H1 (cell line): ENCODE data around the gene RIT2. TPM values are rescaled to one million over a fixed set of nuclear protein-coding genes. Genes with fewer than 3 reads are reported as not detected.

Experiments
- CTCF ChIA-PET: fragments of 300-600 bp; sonication (Branson Sonifier 250); formaldehyde crosslinking; loops from one replicate; lab custom pipeline; 2021; ENCODE audit not compliant: partially characterized antibody; lab: Charles Lee
- POLR2A ChIA-PET: fragments of 300-600 bp; sonication (Branson Sonifier 250); formaldehyde crosslinking; loops from one replicate; lab custom pipeline; 2021; ENCODE audit warnings: inconsistent platforms; ENCODE audit not compliant: partially characterized antibody; lab: Charles Lee
- DNase-seq, 2 experiments: peaks; one replicate each; pipeline versions ENCODE4 v3.0.0 to v3.0.0-alpha.2; 2010 to 2022; ENCODE audit warnings: low spot score in 2 of 2, low read depth in 1 of 2, mixed read lengths in 1 of 2
- FAIRE-seq: peaks from 2 replicates; lab custom pipeline; 2011; peaks lifted over from hg19 to GRCh38; lab: Jason Lieb, UNC
- H2AFZ ChIP-seq: 2 replicates; pipeline ENCODE4 v1.8.1; 2012; ENCODE audit warnings: low read length, inconsistent platforms
- H2AK5ac ChIP-seq: 2 replicates; pipeline ENCODE4 v1.6.1; 2013; ENCODE audit warnings: low read depth, low read length
- H2BK120ac ChIP-seq: replicated peaks from 2 replicates; pipeline ENCODE3; 2013; ENCODE audit warnings: low read depth, low read length, inconsistent platforms
- H2BK12ac ChIP-seq: 2 replicates; pipeline ENCODE4 v1.6.1; 2013; ENCODE audit warnings: low read depth, low read length
- H2BK15ac ChIP-seq: 2 replicates; pipeline ENCODE4 v1.6.1; 2013; ENCODE audit warnings: low read length
- H2BK20ac ChIP-seq: 2 replicates; pipeline ENCODE4 v1.6.1; 2013; ENCODE audit warnings: low read length
- H2BK5ac ChIP-seq: 2 replicates; pipeline ENCODE4 v1.6.1; 2013; ENCODE audit warnings: low read depth, low read length
- H3K14ac ChIP-seq: 2 replicates; pipeline ENCODE4 v1.6.1; 2013; ENCODE audit warnings: inconsistent platforms; ENCODE audit not compliant: insufficient read length
- H3K18ac ChIP-seq: 2 replicates; pipeline ENCODE4 v1.6.1; 2013; ENCODE audit warnings: low read length; ENCODE audit errors: extremely low read depth
- H3K23ac ChIP-seq: 2 replicates; pipeline ENCODE4 v1.6.1; 2013; ENCODE audit warnings: inconsistent platforms; ENCODE audit not compliant: insufficient read length
- H3K23me2 ChIP-seq: 2 replicates; pipeline ENCODE4 v1.6.1; 2013; ENCODE audit warnings: low read depth, low read length
- H3K27ac ChIP-seq: 2 replicates; pipeline ENCODE4 v1.6.1; 2011; ENCODE audit warnings: low read depth, low read length, inconsistent platforms
- H3K27me3 ChIP-seq, 4 experiments: replicated peaks in 1 of 4; 1 replicate in 1 of 4; 2 replicates in 3 of 4; pipeline versions ENCODE4 v1.6.1 to v1.8.1; 2011 to 2013; ENCODE audit warnings: low read length in 3 of 4, mild to moderate bottlenecking in 3 of 4, inconsistent platforms in 2 of 4, mixed read lengths in 2 of 4, moderate library complexity in 1 of 4; ENCODE audit not compliant: control insufficient read depth in 3 of 4, insufficient read depth in 3 of 4; ENCODE audit errors: extremely low read depth in 1 of 4
- H3K36me3 ChIP-seq, 4 experiments: 2 replicates each; pipeline versions ENCODE4 v1.6.1 to v1.8.1; 2011 to 2013; ENCODE audit warnings: mild to moderate bottlenecking in 4 of 4, low read length in 3 of 4, moderate library complexity in 2 of 4, control low read depth in 1 of 4, inconsistent platforms in 1 of 4; ENCODE audit not compliant: insufficient read depth in 4 of 4, control insufficient read depth in 2 of 4
- H3K4ac ChIP-seq: replicated peaks from 2 replicates; pipeline ENCODE3; 2013; ENCODE audit warnings: low read length, low read depth, mixed read lengths, inconsistent platforms; ENCODE audit not compliant: insufficient read length
- H3K4me1 ChIP-seq, 4 experiments: replicated peaks in 1 of 4; 1 replicate in 1 of 4; 2 replicates in 3 of 4; pipeline versions ENCODE4 v1.6.1 to v1.8.1; 2011 to 2013; ENCODE audit warnings: low read length in 3 of 4, inconsistent platforms in 2 of 4, mixed read lengths in 1 of 4; ENCODE audit not compliant: insufficient read depth in 4 of 4, control insufficient read depth in 3 of 4
- H3K4me2 ChIP-seq, 2 experiments: 2 replicates each; pipeline versions ENCODE4 v1.6.1 to v1.8.1; 2011 to 2013; ENCODE audit warnings: low read depth in 2 of 2, low read length in 2 of 2, control low read depth in 1 of 2, inconsistent platforms in 1 of 2, mild to moderate bottlenecking in 1 of 2; ENCODE audit not compliant: insufficient read depth in 1 of 2
- H3K4me3 ChIP-seq, 4 experiments: fragments of 200-600, 300-600 bp in 1 of 4; sonication (generic), shearing (Covaris generic), sonication (Bioruptor Twin) in 1 of 4; 2 replicates each; pipeline versions ENCODE4 v1.5.1 to v1.8.1; 2011 to 2016; ENCODE audit warnings: low read length in 4 of 4, low read depth in 3 of 4, control low read depth in 2 of 4, inconsistent platforms in 2 of 4, mild to moderate bottlenecking in 2 of 4, mixed read lengths in 1 of 4, moderate library complexity in 1 of 4; ENCODE audit not compliant: insufficient read depth in 2 of 4; ENCODE audit errors: extremely low read depth in 1 of 4
- H3K56ac ChIP-seq: replicated peaks from 2 replicates; pipeline ENCODE3; 2013; ENCODE audit warnings: low read depth, mild to moderate bottlenecking, mixed read lengths, low read length, inconsistent platforms; ENCODE audit not compliant: insufficient read length
- H3K79me1 ChIP-seq: 2 replicates; pipeline ENCODE4 v1.6.1; 2013; ENCODE audit warnings: low read depth, low read length, control low read depth
- H3K79me2 ChIP-seq, 2 experiments: 2 replicates each; pipeline versions ENCODE4 v1.6.1 to v1.8.1; 2012 to 2013; ENCODE audit warnings: low read length in 2 of 2, mild to moderate bottlenecking in 2 of 2, inconsistent platforms in 1 of 2; ENCODE audit not compliant: insufficient read depth in 2 of 2, control insufficient read depth in 1 of 2
- H3K9ac ChIP-seq, 4 experiments: replicated peaks in 1 of 4; 1 replicate in 1 of 4; 2 replicates in 3 of 4; pipeline versions ENCODE4 v1.6.1 to v1.8.1; 2011 to 2013; ENCODE audit warnings: low read depth in 3 of 4, low read length in 3 of 4, control low read depth in 2 of 4, mild to moderate bottlenecking in 2 of 4, moderate library complexity in 2 of 4, inconsistent platforms in 1 of 4; ENCODE audit errors: extremely low read depth in 1 of 4
- H3K9me3 ChIP-seq, 2 experiments: 2 replicates each; pipeline versions ENCODE4 v1.6.1 to v1.8.1; 2012 to 2013; ENCODE audit warnings: mild to moderate bottlenecking in 2 of 2, moderate library complexity in 2 of 2, control low read depth in 1 of 2, inconsistent platforms in 1 of 2, low read depth in 1 of 2, low read length in 1 of 2, mixed read lengths in 1 of 2; ENCODE audit not compliant: insufficient read depth in 2 of 2
- H4K20me1 ChIP-seq, 2 experiments: replicated peaks in 1 of 2; 2 replicates each; pipeline versions ENCODE3 to v1.8.1; 2011 to 2013; ENCODE audit warnings: inconsistent platforms in 2 of 2, low read length in 2 of 2, mild to moderate bottlenecking in 1 of 2; ENCODE audit not compliant: insufficient read depth in 2 of 2, control insufficient read depth in 1 of 2
- H4K5ac ChIP-seq: 2 replicates; pipeline ENCODE4 v1.6.1; 2013; ENCODE audit warnings: low read length, low read depth, mixed read lengths, inconsistent platforms; ENCODE audit not compliant: insufficient read length
- H4K8ac ChIP-seq: 2 replicates; pipeline ENCODE4 v1.8.0; 2013; ENCODE audit warnings: mild to moderate bottlenecking, moderate library complexity, low read length, inconsistent platforms; ENCODE audit not compliant: insufficient read depth; ENCODE audit errors: extremely low read depth
- H4K91ac ChIP-seq: replicated peaks from 2 replicates; pipeline ENCODE3; 2013; ENCODE audit warnings: low read length, mixed read lengths, inconsistent platforms; ENCODE audit not compliant: insufficient read length
- ASH2L ChIP-seq: fragments of 200-600, 300-600 bp; sonication (generic); IDR thresholded peaks from one replicate; pipeline ENCODE4 v1.7.1; 2017; ENCODE audit warnings: low read length
- CREB1 ChIP-seq: IDR thresholded peaks from 2 replicates; pipeline ENCODE4 v1.6.1; 2012; ENCODE audit warnings: inconsistent platforms
- E2F6 ChIP-seq: IDR thresholded peaks from 2 replicates; pipeline ENCODE4 v1.6.1; 2012; ENCODE audit warnings: inconsistent platforms
- EP300 ChIP-seq, 2 experiments: IDR thresholded peaks; 1 replicate in 1 of 2; 2 replicates in 1 of 2; pipeline ENCODE4 v1.6.1; 2011 to 2012; ENCODE audit warnings: low read depth in 2 of 2, low read length in 2 of 2, mild to moderate bottlenecking in 2 of 2, borderline replicate concordance in 1 of 2, inconsistent platforms in 1 of 2, moderate library complexity in 1 of 2
- FOSL1 ChIP-seq: IDR thresholded peaks from 2 replicates; pipeline ENCODE4 v1.6.1; 2011; ENCODE audit warnings: mild to moderate bottlenecking, low read depth, low read length, moderate library complexity; ENCODE audit not compliant: insufficient read depth
- GABPA ChIP-seq: IDR thresholded peaks from 2 replicates; pipeline ENCODE4 v1.6.1; 2011; ENCODE audit warnings: mild to moderate bottlenecking, low read length, moderate library complexity, borderline replicate concordance; ENCODE audit not compliant: insufficient read depth
- JUND ChIP-seq: IDR thresholded peaks from 2 replicates; pipeline ENCODE4 v1.6.1; 2011; ENCODE audit warnings: mild to moderate bottlenecking, improper control_type of control experiment, low read length
- PHF8 ChIP-seq: fragments of 200-600 bp; sonication (generic); conservative IDR thresholded peaks from 2 replicates; pipeline ENCODE4 v1.7.1; 2012; ENCODE audit warnings: low read depth, mild to moderate bottlenecking, inconsistent platforms, low read length, moderate library complexity
- SIRT6 ChIP-seq: IDR thresholded peaks from one replicate; pipeline ENCODE4 v1.7.1; 2012; ENCODE audit warnings: low read length, inconsistent platforms
- SRF ChIP-seq: IDR thresholded peaks from 2 replicates; pipeline ENCODE4 v1.6.1; 2011; ENCODE audit warnings: mild to moderate bottlenecking, low read depth, low read length, moderate library complexity
- YY1 ChIP-seq: IDR thresholded peaks from 2 replicates; pipeline ENCODE4 v1.6.1; 2011; ENCODE audit warnings: low read depth, mild to moderate bottlenecking, low read length
- ZNF274 ChIP-seq: IDR thresholded peaks from 2 replicates; pipeline ENCODE4 v1.7.0; 2012; ENCODE audit warnings: low read length, borderline replicate concordance; ENCODE audit errors: extremely low read depth
- polyA plus RNA-seq, 7 experiments: library from polyadenylated mRNA; depleted of rRNA in 3 of 7; stranded (reverse) in 5 of 7; unstranded in 2 of 7; fragments of >200 nt in 5 of 7; fragments of 200-250 nt in 2 of 7; gene quantifications; 1 replicate in 5 of 7; 2 replicates in 1 of 7; 4 replicates in 1 of 7; pipeline versions ENCODE4 v1.2.1 to v1.2.3, GENCODE V29; 2011 to 2013; ENCODE audit warnings: missing spikeins in 2 of 7, mixed read lengths in 2 of 7
- total RNA-seq: library from RNA; stranded (reverse); fragmentation: NEBNext Ultra II Directional; extraction: Animal tissue kit (Norgen Biotek cat#: 25700); gene quantifications from 2 replicates; pipeline ENCODE4 v1.2.1, GENCODE V29; 2021
- TF ChIP-seq, protein P1 (sequence below): IDR thresholded peaks from 2 replicates; pipeline ENCODE4 v1.6.1; 2011; ENCODE audit warnings: low read length, improper control_type of control experiment
- TF ChIP-seq, protein P2 (sequence below): IDR thresholded peaks from 2 replicates; pipeline ENCODE4 v1.6.1; 2011; ENCODE audit warnings: low read depth, mild to moderate bottlenecking, low read length; ENCODE audit not compliant: insufficient read depth

RIT2 gene
- total and polyA plus RNA-seq, 2 of the 8 experiments (the other 6 are each of a cell fraction or from before 2014, with no cell fraction given), result 0.67 to 3.2 TPM

- Histone ChIP-seq H3K27me3 (no peaks in the 10 kb centered on the region), H3K4me3 (no peak overlapping the region), H3K79me2 (no peaks in the 10 kb centered on the region), H4K20me1 (no peaks in the 10 kb centered on the region), H2BK5ac (no peak overlapping the region), H2AK5ac (no peak overlapping the region), H3K9ac (no peak overlapping the region), H3K23me2 (no peaks in the 10 kb centered on the region), H3K4ac (no peak overlapping the region), H3K56ac (no peak overlapping the region), H3K36me3 (peaks cover 0 to 2% (median 0%) of the 10 kb centered on the region in 4 experiments; a peak in 1 of 8 replicates), H3K23ac (no peak overlapping the region), H3K27ac (no peak overlapping the region), H2BK20ac (no peak overlapping the region), H4K5ac (no peak overlapping the region), H3K4me1 (no peaks in the 10 kb centered on the region), H2BK15ac (no peak overlapping the region), H4K8ac (no peak overlapping the region), H2BK120ac (no peak overlapping the region), H4K91ac (no peak overlapping the region), H3K18ac (no peak overlapping the region), H3K14ac (no peak overlapping the region), H2AFZ (no peak overlapping the region), H3K4me2 (no peak overlapping the region), H2BK12ac (no peak overlapping the region), H3K9me3 (peaks cover 8 to 16% of the 10 kb centered on the region in 2 experiments; a peak in 3 of 4 replicates), H3K79me1 (no peaks in the 10 kb centered on the region)
- FAIRE-seq (no peak), DNase-seq (no peak)
- CTCF ChIA-PET, result no interaction called here
- POLR2A ChIA-PET, result no interaction called here
- TF ChIP-seq, protein P1, sequence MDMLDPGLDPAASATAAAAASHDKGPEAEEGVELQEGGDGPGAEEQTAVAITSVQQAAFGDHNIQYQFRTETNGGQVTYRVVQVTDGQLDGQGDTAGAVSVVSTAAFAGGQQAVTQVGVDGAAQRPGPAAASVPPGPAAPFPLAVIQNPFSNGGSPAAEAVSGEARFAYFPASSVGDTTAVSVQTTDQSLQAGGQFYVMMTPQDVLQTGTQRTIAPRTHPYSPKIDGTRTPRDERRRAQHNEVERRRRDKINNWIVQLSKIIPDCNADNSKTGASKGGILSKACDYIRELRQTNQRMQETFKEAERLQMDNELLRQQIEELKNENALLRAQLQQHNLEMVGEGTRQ, result no peak
- TF ChIP-seq JUND (no peak), EP300 (IDR thresholded peaks at IDR 0.05; ENCODE audit: borderline replicate concordance in 1 of 2, low read depth in 2 of 2, low read length in 2 of 2) (no peak), SIRT6 (no peak), YY1 (no peak), SRF (no peak), PHF8 (no peak), ASH2L (no peak), FOSL1 (no peak), ZNF274 (no peak), E2F6 (no peak), CREB1 (no peak), GABPA (no peak)
- TF ChIP-seq, protein P2, sequence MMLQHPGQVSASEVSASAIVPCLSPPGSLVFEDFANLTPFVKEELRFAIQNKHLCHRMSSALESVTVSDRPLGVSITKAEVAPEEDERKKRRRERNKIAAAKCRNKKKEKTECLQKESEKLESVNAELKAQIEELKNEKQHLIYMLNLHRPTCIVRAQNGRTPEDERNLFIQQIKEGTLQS, result no peak
Observed at GRCh38 chr18:43159926-43160325, 44.4 kb upstream of the RIT2 start.
